Stimulated activated CD4-positive, alpha-beta T cell treated with anti-CD3 and anti-CD28 coated beads, Interleukin-15, amount 100 ng/mL, for 1 hour (primary cell): ENCODE data around the gene CT45A10.
"Not testable (repeated sequence)": the region's sequence is repeated elsewhere in the genome, so short reads cannot be mapped to it uniquely, and the experiment has no call there.

Experiments
- DNase-seq, 2 donors: peaks; one replicate each; pipeline ENCODE4 v3.0.0-alpha.2; 2020; ENCODE audit warnings: low read depth in 1 of 2, low spot score in 1 of 2

Gene CT45A10

DNA sequence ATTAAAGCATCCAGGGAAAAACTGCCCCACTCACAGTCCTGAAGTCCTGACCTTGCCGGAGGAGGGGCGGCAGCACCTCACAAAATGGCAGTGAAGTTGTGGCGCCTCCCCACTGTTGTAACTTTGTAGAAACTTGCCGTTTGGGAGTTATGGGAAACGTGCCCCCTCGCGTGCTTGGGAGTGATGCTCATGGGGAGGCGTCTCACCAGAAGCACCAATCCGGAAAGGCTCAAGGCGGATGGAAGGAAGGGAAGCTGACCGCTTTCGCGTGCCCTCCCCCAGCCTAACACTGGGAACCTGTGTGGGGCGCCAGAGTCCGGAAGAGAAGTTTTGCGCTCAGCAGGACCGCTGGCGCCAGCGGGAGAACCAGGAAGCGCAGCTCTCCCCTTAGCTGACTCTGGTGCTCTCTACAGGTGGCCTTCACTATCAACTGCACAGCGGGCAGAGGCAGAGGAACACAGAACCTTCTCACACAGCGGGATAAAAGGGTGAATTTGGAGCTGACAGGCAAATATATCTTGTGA, at the start of gene CT45A10, which contains the start of gene SAGE1:
Gene CT45A10, minus strand, starts transcription at position 151 of the 524 bp plus-strand sequence. CDS start 8,100 bp downstream, outside the sequence.
Gene SAGE1, plus strand, starts transcription at position 423 of the 524 bp plus-strand sequence. CDS start 2,527 bp downstream, outside the sequence.
- no peak for DNase-seq

GRCh38 chrX:135931644-135932487, 38.6 kb upstream of the CT45A10 start:
- DNase-seq, result peak in 1 of 2 donors; percentile 4

GRCh38 chrX:135927897-135928296, 34.7 kb upstream of the CT45A10 start:
- DNase-seq, result no peak

DNA sequence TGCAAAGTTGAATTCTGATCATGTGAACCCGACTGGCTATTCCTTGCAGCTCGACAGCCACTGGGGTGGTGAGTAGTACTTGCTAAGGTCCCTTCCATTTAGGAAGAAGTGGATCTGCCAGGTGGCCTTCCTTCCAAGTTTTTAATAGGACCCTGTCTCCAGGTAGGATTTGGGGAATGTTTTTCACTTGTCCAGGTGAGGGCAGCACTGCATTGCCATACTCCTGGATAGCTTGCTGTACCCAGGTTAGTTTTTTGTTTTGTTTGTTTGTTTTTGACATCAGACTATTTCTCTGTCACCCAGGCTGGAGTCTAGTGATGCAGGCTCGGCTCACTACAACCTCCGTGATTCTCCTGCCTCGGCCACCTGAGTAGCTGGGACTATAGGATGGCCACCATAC, 30.1 kb upstream of the CT45A10 start:
- DNase-seq, result no peak

GRCh38 chrX:135920516-135920915, 27.3 kb upstream of the CT45A10 start:
- not testable (repeated sequence) for DNase-seq

- no peak for DNase-seq
These were observed 21.2 kb upstream of the CT45A10 start for GRCh38 chrX:135914404-135914803.

DNA sequence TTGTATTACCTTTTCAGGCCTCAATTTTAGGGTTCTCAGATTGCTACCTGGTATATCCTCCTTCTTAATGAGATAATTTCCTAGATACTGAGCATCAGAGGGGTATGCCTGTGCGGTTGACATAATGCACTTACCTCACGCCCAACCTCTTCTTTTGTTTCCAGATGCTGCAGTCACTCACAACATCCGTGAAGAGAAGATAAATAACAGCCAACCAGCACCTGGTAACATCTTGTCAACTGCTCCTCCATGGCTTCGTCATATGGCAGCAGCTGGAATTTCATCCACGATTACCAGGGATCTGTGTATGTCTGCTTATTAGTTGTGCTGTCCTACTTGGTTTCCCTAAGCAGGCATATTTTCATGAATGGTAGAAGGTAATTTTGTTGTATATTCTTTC, 17.0 kb upstream of the CT45A10 start:
- DNase-seq, result no peak

- DNase-seq, result no peak
These were observed 463 bp downstream of the CT45A10 start for GRCh38 chrX:135892781-135893180.

GRCh38 chrX:135890087-135890585, 3.1 kb downstream of the CT45A10 start:
- no peak for DNase-seq

DNA sequence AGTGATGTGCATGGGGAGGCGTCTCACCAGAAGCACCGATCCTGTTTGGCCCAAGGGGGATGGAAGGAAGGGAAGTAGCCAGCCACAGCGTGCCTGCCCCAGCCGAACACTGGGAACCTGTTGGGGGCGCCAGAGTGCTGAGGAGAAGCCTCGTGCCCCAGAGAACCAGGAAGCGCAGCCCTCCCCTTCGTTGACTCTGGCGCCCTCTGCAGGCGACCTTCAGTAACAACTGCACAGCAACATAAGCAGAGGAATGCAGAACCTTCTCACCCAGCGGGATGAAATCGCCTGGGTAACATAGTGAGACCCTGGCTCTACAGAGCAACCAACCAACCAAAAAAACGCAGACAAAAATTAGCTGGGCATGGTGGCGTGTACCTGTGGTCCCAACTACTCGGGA, 4.3 kb downstream of the CT45A10 start:
- not testable (repeated sequence) for DNase-seq

GRCh38 chrX:135888230-135888629, 5.0 kb downstream of the CT45A10 start:
- not testable (repeated sequence) for DNase-seq

DNA sequence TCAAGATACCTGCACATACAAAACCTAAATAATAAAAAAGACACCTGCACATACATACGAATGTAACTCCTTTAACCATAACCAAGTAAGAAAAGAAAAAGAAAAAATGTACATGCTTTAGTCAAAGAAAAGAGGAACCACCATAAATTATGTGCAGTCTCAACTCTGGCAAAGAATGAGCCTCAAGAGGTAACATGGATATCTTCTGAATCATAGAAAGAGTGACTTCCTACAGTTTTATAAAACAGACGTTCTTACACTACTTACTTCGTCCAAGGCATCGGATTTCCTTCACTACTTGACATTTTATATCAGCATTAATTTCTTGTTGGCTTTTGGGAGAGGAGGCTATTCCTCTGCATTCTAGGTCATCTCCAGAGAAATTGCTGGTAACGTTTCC, 10.5 kb downstream of the CT45A10 start:
- DNase-seq, result not testable (repeated sequence)

GRCh38 chrX:135871712-135872111, 21.5 kb downstream of the CT45A10 start, which contains the start of gene CT45A9:
CT45A9 (minus strand) TSS chrX:135871812; CDS start chrX:135868061, 3,751 bp downstream.
- DNase-seq, result not testable (repeated sequence)

GRCh38 chrX:135854438-135854837, 38.8 kb downstream of the CT45A10 start, which contains the start of gene CT45A8:
CT45A8 (minus strand) TSS chrX:135854538; CDS start chrX:135850783, 3,755 bp downstream.
- DNase-seq, result not testable (repeated sequence)

- DNase-seq, result not testable (repeated sequence)
These were observed 56.1 kb downstream of the CT45A10 start, which contains the start of gene CT45A7 for GRCh38 chrX:135837180-135837579. CT45A7 (minus strand) TSS chrX:135837280; CDS start chrX:135833533, 3,747 bp downstream.
